Bronchial epithelial cell (primary cell): Measurements from ENCODE around the gene CBX2. TPM values are rescaled to one million over a fixed set of nuclear protein-coding genes. Genes with fewer than 3 reads are reported as not detected.

Source experiments
- DNase-seq: peaks from one replicate; pipeline ENCODE4 v3.0.0-alpha.2; 2010; ENCODE audit warnings: low read depth
- FAIRE-seq: peaks from 2 replicates; lab custom pipeline; 2011; peaks lifted over from hg19 to GRCh38; lab: Jason Lieb, UNC
- H3K27me3 ChIP-seq: 2 replicates; pipeline ENCODE4 v1.5.1; 2011; ENCODE audit warnings: low read length; ENCODE audit not compliant: control insufficient read depth, insufficient read depth
- H3K36me3 ChIP-seq: 2 replicates; pipeline ENCODE4 v1.5.1; 2011; ENCODE audit warnings: low read length; ENCODE audit not compliant: control insufficient read depth, insufficient read depth
- H3K4me3 ChIP-seq: 2 replicates; pipeline ENCODE4 v1.5.1; 2011; ENCODE audit warnings: mild to moderate bottlenecking, low read depth, low read length, control low read depth
- CTCF ChIP-seq: IDR thresholded peaks from 2 replicates; pipeline ENCODE4 v1.5.1; 2011; ENCODE audit warnings: mild to moderate bottlenecking, moderate library complexity, low read length, control low read depth, inconsistent platforms; ENCODE audit not compliant: insufficient read depth, severe bottlenecking
- total RNA-seq: library from RNA; depleted of rRNA; stranded (reverse); fragments of >200 nt; gene quantifications from 2 replicates; pipeline ENCODE4 v1.2.1, GENCODE V29; 2014

CBX2 gene
- total RNA-seq, 1 donor from 2014 or later: 1.1 TPM

- FAIRE-seq (no peak), DNase-seq (no peak)
- H3K27me3 ChIP-seq: peaks cover 32% of the 10 kb centered on the region
- no peak for TF ChIP-seq CTCF
- peaks cover 2% of the 10 kb centered on the region for H3K36me3 ChIP-seq
- H3K4me3 ChIP-seq: no peak overlapping the region
These were observed 9.1 kb downstream of the CBX2 start for GRCh38 chr17:79786930-79787643.

GRCh38 chr17:79788455-79788854, 10.5 kb downstream of the CBX2 start:
- no peak overlapping the region for H3K4me3 ChIP-seq
- TF ChIP-seq CTCF: no peak
- DNase-seq: no peak
- peaks cover 37% of the 10 kb centered on the region for H3K27me3 ChIP-seq
- peaks cover 2% of the 10 kb centered on the region for H3K36me3 ChIP-seq
- FAIRE-seq: no peak

GRCh38 chr17:79788989-79789942, 11.3 kb downstream of the CBX2 start:
- Histone ChIP-seq H3K36me3 (no peaks in the 10 kb centered on the region), H3K27me3 (peaks cover 39% of the 10 kb centered on the region), H3K4me3 (no peak overlapping the region)
- FAIRE-seq (no peak), DNase-seq (no peak)
- TF ChIP-seq CTCF: no peak

- peaks cover 39% of the 10 kb centered on the region for H3K27me3 ChIP-seq
- FAIRE-seq (no peak), DNase-seq (no peak)
- H3K4me3 ChIP-seq: no peak overlapping the region
- peak; percentile 52 for TF ChIP-seq CTCF
- peaks cover 4% of the 10 kb centered on the region for H3K36me3 ChIP-seq
These were observed 12.2 kb downstream of the CBX2 start for GRCh38 chr17:79789943-79790804.
